Measurements from ENCODE around the gene PIN1.
"Not testable (repeated sequence)": the region's sequence is repeated elsewhere in the genome, so short reads cannot be mapped to it uniquely, and the experiment has no call there.

PIN1 gene

DNA sequence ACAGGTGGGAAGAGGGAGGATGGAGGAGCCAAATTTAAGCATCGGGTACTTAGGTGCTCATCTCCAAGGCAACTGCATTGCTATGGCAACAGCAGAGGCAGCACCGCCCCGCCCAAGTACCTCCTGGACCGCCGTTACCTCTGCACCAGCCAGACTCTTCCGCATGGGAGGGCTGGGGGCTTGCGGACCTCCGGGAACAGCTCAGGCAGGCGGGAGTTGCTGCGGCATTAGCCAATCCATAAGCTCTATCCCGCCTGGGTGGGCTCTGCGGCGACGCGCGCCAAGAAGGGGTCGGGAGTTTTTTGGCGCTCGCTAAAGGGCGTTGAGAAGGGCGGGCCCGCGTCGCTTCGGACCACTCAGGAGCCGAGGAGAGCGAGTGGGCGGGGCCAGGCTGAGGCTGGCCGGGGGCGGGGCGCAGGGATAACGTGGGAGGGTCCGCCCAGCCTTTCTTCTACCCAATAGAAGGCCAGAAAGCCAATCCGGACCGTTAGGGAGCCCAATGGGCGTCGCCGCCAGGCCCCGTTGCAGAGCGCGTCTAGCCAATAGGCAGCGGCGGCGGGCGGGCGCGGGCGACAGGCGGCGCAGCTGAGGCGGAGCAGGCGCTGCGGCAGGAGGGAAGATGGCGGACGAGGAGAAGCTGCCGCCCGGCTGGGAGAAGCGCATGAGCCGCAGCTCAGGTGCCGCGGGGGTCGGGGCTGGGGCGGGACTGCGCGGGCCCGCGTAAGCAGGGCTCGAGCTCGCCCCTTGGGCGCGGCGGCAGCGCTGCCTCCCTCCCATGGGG lies at the start of gene PIN1:
Gene PIN1 (plus strand): TSS at position 593 of the 781 bp plus-strand sequence. CDS start 27 bp downstream, at position 620.
- peak; percentile 91 to 99 for DNase-seq

DNA sequence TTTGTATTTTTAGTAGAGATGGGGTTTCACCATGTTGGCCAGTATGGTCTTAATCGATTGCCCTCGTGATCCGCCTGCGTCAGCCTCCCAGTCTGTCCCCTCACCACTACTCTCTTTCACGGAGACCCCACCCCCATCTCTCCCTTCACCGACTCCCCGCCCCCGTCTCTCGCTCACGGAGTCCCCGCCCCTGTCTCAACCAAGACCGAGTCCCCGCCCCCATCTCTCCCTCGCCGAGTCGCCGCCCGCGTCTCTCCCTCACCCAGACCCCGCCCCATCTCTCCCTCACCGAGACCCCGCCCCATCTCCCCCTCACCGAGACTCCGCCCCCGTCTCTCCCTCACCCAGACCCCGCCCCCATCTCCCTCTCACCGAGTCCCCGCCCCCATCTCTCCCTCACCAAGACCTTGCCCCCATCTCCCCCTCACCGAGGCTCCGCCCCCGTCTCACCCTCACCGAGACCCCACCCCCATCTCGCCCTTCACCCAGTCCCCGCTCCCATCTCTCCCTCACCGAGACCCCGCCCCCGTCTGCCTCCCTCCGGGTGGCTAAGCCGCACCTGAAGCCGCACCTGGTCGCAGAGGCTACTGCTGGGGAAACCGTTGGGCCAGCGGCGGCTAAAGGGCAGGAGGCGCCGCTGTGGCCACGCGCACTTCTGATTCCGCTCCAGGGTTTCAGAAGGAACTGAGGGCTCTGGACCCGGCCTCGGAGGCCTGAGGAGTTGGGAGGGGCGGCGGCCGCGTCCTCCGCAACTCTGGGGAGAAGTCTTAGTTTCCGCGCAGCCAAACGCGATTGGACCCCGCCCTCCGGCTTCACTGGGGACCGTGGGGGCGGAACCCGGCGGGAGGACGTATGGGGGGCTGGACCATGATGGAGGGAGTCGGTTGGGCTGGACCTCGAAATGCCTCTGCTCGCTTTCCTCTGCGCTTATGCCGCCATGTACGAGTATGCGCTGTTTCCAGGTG lies 49.5 kb upstream of the PIN1 start:
- DNase-seq = peak; percentile 89 to 92

DNA sequence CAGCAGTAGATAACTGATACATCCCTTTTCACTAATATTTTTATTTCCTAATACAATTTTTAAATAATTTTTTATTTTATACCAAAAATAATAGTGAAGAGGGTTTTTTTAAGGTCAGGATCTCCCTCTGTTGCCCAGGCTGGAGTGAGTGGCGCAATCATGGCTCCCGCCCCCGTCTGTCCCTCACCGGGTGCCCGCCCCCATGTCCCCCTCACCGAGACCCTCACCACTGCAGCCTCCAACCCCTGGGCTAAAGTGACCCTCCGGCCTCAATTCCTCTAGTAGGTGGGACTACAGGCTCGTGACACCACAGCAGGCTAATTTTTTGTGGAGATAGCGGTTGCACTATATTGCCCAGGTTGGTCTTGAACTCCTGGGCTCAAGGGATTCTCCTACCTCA lies 48.8 kb upstream of the PIN1 start:
- DNase-seq = no peak

DNA sequence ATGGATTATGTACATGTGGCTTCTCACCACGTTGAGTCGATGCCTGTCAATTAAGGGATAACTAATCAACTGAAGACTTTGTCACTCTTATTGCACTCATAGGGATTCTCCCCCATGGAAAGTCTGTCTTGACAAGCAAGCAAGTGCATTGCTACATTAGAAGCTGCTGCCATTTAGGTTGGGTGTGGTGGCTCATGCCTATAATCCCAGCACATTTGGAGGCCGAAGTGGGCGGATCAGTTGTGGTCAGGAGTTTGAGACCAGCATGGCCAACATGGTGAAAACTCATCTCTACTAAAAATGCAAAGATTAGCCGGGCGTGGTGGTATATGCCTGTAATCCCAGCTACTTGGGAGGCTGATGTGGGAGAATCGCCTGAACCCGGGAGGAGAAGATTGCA lies 48.3 kb upstream of the PIN1 start:
- DNase-seq = no peak

DNA sequence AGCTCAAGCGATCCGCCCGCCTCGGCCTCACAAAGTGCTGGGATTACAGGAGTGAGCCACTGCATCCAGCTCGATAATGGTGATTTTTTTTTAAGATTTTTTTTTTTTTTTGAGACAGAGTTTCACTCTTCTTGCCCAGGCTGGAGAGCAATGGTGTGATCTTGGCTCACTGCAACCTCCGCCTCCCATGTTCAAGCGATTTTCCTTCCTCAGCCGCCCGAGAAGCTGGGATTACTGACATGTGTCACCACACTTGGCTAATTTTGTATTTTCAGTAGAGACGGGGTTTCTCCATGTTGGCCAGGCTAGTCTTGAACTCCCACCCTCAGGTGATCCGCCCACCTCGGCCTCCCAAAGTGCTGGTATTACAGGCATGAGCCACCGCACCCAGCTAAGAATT lies 46.5 kb upstream of the PIN1 start:
- DNase-seq = not testable (repeated sequence)

DNA sequence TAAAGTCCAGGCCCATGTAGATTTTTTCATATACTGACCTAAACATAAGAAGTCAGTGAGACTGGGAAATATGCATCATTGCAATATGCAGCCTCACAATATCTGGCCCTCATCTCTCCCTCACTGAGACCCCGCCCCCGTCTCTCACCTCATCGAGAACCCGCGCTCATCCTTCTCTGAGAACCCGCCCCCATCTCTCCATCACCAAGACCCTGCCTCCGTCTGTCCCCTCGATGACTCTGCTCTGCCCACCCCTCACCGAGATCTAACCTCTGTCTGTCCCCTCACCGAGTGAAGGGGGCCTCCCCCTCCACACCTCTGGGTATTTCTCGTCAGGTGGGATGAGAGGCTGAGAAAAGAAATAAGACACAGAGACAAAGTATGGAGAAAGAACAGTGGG lies 46.1 kb upstream of the PIN1 start:
- DNase-seq = no peak

DNA sequence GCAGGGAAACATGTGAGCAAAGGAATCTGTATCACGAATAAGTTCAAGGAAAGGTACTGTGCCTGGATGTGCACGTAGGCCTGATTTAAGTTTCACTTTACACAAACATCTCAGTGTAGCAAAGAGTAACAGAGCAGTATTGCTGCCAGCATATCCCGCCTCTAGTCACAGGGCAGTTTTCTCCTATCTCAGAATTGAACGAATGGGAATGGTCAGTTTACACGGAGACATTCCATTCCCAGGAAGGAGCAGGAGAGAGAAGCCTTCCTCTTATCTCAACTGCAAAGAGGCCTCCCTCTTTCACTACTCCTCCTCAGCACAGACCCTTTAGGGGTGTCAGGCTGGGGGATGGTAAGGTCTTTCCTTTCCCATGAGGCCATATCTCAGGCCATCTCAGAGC lies 45.5 kb upstream of the PIN1 start:
- DNase-seq = not testable (repeated sequence)

DNA sequence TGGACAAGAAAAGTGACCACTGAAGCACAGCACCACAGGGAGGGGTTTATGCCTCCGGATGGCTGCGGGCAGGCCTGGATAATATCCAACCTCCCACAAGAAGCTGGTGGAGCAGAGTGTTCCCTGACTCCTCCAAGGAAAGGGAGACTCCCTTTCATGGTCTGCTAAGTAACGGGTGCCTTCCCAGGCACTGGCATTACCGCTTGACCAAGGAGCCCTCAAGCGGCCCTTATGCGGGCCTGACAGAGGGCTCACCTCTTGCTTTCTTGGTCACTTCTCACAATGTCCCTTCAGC lies 44.1 kb upstream of the PIN1 start:
- DNase-seq = not testable (repeated sequence)

DNA sequence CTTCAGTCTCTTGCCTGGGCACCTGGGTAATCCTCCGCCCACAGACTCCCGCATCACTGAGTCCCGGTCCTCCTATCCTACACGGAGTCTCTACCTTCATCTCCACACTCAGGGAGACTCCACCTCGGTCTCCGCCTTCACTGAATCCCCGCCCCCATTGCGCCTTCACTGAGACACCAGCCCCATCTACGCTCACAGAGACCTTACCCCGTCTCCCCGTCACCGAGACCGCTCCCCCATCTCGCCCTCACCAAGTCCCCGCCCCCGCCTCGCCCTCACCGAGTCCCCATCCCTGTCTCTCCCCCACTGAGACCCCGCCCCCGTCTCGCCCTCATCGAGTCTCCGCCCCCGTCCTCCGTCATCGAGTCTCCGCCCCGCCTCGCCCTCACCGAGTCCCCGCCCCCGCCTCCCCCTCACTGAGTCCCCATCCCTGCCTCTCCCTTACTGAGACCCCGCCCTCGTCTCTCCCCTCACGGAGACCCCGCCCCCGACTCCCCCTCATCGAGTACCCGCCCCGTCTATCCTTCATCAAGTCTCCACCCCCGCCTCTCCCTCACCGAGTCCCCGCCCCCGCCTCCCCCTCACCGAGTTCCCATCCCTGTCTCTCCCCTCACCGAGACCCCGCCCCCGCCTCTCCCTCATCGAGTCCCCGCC lies 43.4 kb upstream of the PIN1 start:
- DNase-seq = peak; percentile 94 to 99

DNA sequence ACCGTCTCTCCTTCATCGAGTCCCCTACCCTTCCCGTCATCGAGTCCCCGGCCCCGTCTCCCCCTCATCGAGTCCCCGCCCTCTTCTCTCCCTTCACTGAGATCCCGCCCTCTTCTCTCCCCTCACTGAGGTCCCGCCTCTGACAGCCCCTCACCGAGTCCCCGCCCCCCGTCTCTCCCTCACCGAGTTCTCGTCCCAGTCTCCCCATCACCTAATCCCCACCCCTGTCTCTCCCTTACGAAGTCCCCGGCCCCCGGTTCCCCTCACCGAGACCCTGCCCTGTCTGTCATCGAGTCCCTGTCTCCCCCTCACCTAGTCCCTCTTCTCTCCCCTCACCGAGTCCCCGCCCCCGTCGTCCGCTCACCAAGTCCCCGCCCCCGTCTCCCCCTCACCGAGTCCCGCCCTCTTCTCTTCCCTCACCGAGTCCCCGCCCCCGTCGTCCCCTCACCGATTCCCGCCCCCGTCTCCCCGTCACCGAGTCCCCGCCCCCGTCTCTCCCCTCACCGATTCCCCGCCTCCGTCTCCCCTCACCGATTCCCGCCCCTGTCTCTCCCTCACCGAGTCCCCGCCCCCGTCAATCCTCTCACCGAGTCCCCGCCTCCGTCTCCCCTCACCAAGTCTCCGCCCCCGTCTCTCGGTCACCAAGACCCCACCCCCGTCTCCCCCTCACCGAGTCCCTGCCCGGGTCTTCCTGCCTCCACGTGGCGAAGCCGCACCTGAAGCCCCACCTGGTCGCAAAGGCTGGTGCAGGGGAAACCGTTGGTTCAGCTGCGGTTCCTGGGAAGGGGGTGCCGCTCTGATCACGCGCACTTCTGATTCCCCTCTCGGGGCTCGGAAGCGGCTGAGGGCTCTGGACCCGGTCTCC lies 42.7 kb upstream of the PIN1 start:
- peak; percentile 97 to 99 for DNase-seq

DNA sequence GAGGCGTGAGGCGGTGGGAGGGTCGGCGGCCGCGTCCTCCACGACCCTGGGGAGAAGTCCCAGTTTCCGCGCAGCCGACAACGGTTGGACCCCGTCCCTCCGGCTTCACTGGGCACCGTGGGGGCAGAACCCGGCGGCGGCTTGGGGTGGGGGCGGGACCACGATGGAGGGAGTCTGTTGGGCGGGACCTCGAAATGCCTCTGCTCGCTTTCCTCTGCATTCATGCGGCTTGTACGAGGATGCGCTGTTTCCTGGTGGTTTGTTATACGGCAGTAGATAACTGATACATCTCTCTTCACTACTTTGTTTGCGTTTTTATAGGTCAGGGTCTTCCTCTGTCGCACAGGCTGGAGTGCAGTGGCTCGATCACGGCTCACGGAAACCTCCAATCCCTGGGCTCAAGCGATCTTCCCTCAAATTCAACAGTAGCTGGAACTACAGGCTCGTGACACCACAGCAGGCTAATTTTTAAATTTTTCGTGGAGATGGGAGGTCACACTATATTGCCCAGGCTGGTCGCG lies 42.0 kb upstream of the PIN1 start:
- DNase-seq = peak in 1 of 2 donors; percentile 31

DNA sequence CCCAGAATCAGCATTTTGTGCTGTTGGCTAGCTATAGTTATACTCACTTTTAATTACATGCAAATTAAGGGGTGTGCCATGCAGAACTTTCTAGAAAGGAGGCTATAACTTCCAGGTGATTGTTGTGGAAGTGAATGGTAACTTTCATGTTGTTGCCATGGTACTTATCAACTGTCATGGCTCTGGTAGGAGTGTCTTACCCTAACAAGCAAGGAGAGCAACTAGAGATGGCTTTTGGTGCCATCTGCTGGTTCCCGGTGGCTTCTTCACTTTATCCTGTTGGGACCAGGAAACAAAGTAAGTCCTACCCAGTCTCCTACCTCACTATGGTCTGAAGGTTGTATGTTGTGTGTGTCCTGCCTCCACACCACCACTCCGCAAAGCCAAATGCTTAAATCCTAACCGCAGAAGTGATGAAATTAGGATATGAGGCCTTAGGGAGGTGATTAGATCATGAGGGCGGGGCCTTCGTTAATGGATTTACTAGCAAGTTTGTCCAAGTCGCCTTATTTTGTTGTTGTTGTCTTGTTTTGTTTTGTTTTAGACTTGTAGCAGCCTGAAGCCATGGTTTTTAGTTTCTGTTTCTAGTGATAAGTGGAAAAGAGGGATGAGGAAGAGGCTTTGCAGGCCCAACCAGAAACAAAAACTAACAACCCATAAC lies 38.9 kb upstream of the PIN1 start:
- peak; percentile 33 to 82 for DNase-seq

DNA sequence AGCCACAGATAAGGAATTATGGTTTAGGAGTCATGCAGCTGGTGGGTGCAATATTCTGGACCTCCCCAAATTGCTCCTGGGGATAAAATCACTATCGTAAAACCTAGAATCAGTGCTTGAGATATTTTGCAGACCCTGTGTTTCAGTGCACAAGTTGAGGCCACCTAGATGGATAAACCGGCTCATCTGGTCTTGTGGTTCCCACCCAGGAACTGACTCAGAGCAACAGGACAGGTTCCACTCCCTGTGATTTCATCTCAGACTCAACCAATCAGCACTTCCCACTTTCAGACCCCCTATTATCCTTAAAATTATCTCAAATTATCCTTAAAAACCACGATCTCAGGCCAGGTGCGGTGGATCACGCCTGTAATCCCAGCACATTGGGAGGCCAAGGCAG lies 37.2 kb upstream of the PIN1 start:
- DNase-seq = no peak

DNA sequence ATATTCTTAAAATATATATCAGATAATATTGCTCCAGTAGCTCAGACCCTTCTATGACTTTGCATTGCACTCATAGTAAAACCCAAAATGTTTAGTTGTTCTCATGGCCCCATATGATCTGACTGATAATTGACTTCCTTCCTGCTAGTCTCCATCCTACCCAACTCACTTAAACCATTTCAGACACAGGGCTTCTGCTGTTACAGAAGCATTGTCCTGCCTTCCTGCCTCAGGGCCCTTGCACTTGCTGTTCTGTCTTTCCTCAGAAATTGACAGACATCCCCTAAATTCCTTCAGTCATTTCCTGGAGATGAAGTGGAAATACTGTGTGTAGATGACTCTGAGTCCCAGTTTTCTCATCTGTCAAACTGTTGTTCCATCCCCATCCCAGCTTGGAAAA lies 36.0 kb upstream of the PIN1 start:
- DNase-seq = peak in 1 of 2 donors; percentile 6

DNA sequence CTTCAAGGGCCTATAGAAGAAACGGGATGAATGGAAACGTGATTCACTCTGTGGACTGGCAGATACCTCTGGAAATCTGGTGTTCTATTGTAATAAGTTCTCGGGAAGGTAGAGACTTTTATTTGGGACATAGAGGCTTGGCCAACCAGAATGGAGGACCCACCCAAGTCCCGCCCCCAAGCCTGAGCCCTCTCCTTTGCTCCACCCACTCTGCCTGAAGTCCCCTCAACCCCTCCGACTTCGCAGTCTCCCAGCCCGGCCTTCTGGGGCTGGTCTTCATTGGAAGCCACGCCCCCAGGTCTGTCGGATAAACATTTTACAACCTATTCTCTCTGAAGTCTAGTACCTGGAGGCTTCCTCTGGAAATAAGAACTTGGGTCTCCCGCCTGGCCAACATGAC lies 33.1 kb upstream of the PIN1 start:
- DNase-seq = no peak

DNA sequence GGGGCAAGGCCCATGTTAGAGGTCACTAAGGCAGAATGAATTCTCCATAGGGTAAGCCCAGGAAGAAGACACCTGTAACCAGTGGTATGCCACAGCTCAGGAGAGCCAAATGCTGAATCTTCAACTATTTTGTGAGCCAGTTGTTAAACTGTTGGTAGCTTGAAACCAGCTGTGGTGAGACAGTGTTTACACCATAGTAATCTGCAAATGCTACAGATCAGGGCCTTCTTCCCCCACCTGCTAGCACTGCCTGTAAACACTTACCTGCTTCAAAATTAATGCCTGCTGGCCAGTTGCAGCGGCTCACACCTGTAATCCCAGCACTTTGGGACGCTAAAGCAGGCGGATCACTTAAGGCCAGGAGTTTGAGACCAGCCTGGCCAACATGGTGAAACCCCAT lies 28.3 kb upstream of the PIN1 start:
- no peak for DNase-seq

DNA sequence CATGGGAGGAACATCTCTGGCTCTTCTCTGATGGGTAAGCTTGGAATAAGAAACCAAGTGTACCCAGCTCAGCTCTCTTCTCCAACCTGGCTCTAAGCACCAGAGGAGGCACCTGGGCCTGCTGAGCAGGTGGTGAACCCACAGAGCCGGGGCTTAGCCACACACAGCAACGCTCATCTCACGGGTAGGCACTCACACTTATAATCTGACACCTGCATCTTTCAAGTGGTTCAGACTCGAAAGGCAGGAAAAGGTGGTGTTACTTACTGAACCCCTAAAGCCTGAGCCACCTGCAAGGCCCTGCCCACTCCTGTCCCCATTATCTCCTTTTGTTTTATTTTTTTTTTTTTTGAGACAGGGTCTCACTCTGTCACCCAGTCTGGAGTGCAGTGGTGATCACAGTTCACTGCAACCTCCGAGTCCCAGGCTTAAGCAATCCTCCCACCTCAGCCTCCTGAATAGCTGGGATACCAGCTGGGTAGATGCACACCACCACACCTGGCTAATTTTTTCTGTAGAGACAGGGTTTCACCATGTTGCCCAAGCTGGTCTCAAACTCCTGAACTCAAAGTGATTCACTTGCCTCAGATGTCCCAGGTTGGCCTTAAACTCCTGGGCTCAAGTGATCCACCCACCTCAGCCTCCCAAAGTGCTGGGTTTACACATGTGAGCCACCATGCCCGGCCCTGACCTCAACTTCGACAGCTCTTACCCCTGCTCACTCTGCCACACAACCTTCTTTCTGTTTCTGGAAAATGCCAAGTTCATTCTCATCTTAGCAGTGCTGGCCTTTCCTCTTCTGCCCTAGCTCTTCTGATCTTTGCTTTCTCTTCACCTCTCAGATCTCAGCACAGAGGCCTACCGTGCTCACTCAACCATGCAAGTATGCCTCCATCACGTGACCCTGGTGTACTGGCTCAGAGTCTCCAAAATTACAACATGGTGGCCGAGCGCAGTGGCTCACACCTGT lies 26.0 kb upstream of the PIN1 start:
- no peak for DNase-seq

DNA sequence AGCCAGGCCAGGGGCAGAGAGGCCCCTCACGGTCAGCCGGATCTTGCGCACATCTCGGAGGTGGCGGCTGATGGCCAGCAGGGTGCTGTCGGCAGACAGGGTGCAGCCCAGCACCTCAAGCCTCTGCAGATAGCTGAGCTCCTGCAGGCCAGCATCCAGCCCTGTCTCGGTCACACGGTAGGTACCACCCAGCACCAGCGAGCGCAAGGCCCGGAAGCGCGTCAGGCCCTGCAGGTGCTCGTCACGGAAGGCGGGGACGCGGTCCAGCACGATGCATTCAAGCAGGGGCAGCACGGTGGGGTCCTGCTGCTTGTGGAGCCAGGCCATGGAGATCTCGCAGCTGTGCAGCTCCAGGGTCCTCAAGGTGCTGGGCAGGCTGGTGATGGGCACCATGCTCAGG lies 24.0 kb upstream of the PIN1 start:
- no peak for DNase-seq

DNA sequence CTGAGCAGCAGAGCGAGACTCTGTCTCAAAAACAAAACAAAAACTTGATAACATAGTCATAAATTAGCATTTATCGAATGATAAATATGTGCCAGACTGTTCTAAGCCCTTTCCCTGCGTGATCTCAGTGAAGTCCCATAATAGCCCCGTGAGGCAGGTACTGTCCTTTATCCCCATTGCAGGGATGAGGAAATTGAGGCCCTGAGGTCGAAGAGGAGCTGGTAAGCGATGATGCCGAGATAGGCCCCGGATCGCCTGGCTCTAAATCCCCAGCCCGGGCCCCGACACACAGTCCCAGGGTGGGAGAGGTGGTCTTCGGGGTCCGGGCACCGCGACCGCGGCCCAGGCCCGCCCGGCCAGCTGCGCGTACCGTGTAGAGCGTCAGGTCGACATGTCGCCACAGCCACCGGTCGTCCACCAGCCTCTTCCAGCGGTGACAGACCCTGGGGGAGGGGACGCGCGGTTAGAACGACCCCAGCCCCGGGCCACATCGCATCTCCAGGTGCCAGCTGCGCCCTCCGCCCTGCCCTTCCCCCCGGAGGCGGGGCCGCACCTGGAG lies 16.9 kb upstream of the PIN1 start:
- DNase-seq = no peak

All from bone marrow (tissue), 2 donors.